Prostate gland (tissue), 2 donors: Measurements from ENCODE around the gene PRUNE1. TPM values are rescaled to one million over a fixed set of nuclear protein-coding genes. Genes with fewer than 3 reads are reported as not detected.

Experiments
- DNase-seq: peaks from one replicate; pipeline ENCODE4 v3.0.0-alpha.2; 2019; ENCODE audit warnings: low spot score
- H3K27ac ChIP-seq, 2 donors: fragments of 200-600 bp; sonication (generic); 2 replicates each; pipeline ENCODE4 v1.5.1; 2017 to 2019
- H3K27me3 ChIP-seq: fragments of 200-600 bp; sonication (generic); replicated peaks from 2 replicates; pipeline ENCODE4 v1.5.1; 2019; ENCODE audit not compliant: insufficient read depth
- H3K36me3 ChIP-seq, 2 donors: fragments of 200-600 bp; sonication (generic); 1 replicate in 1 of 2; 2 replicates in 1 of 2; pipeline versions ENCODE4 v1.5.1 to v1.8.1; 2017 to 2019
- H3K4me1 ChIP-seq: fragments of 200-600 bp; sonication (generic); replicated peaks from 2 replicates; pipeline ENCODE4 v1.5.1; 2019
- H3K4me3 ChIP-seq, 2 donors: fragments of 200-600 bp; sonication (generic); 2 replicates each; pipeline ENCODE4 v1.5.1; 2017 to 2019
- H3K9me3 ChIP-seq: fragments of 200-600 bp; sonication (generic); 2 replicates; pipeline ENCODE4 v1.5.1; 2017
- POLR2A ChIP-seq: fragments of 450-650 bp; IDR thresholded peaks from one replicate; pipeline ENCODE4 v1.6.1; 2016; ENCODE audit warnings: antibody characterized with exemption, mild to moderate bottlenecking
- POLR2AphosphoS5 ChIP-seq: sonication (generic); formaldehyde crosslinking; IDR thresholded peaks from one replicate; pipeline ENCODE4 v1.6.1; 2017; ENCODE audit warnings: antibody characterized with exemption
- WGBS: methylation state at CpG from one replicate; pipeline ENCODE4 v1.1.5; 2018; 5-methylcytosine and 5-hydroxymethylcytosine counted together
- intact Hi-C: fragments of 100-400 bp; cut with DNase I; formaldehyde crosslinking; loops from one replicate; pipeline ENCODE4 v1.14.2; 2022
- total RNA-seq, 2 donors: library from RNA; depleted of rRNA; stranded (reverse); fragments of >200 nt; gene quantifications; one replicate each; pipeline ENCODE4 v1.1.0, GENCODE V29; 2016
- TF ChIP-seq, protein P1 (sequence below), 4 experiments: fragments of 200-600 bp in 2 of 4; fragments of 450-650 bp in 2 of 4; sonication (generic) in 2 of 4; IDR thresholded peaks; 1 replicate in 3 of 4; 2 replicates in 1 of 4; pipeline ENCODE4 v1.5.1; 2016 to 2019; ENCODE audit warnings: antibody characterized with exemption in 4 of 4, mild to moderate bottlenecking in 2 of 4, moderate library complexity in 2 of 4

The PRUNE1 gene
- total RNA-seq, 2 donors from 2014 or later, result 29.2 to 37.5 TPM

- TF ChIP-seq, protein P1, sequence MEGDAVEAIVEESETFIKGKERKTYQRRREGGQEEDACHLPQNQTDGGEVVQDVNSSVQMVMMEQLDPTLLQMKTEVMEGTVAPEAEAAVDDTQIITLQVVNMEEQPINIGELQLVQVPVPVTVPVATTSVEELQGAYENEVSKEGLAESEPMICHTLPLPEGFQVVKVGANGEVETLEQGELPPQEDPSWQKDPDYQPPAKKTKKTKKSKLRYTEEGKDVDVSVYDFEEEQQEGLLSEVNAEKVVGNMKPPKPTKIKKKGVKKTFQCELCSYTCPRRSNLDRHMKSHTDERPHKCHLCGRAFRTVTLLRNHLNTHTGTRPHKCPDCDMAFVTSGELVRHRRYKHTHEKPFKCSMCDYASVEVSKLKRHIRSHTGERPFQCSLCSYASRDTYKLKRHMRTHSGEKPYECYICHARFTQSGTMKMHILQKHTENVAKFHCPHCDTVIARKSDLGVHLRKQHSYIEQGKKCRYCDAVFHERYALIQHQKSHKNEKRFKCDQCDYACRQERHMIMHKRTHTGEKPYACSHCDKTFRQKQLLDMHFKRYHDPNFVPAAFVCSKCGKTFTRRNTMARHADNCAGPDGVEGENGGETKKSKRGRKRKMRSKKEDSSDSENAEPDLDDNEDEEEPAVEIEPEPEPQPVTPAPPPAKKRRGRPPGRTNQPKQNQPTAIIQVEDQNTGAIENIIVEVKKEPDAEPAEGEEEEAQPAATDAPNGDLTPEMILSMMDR (IDR thresholded peaks at IDR 0.05), result no peak
- TF ChIP-seq POLR2AphosphoS5 (no peak), POLR2A (no peak)
These were observed 38.6 kb upstream of the PRUNE1 start for GRCh38 chr1:150969626-150970025.

GRCh38 chr1:150970808-150971582 is 37.3 kb upstream of the PRUNE1 start:
- Histone ChIP-seq H3K36me3 (peaks cover 13 to 24% of the 10 kb centered on the region in 2 donors), H3K4me1 (peaks cover 25% of the 10 kb centered on the region), H3K27ac (peak overlapping the region; percentile 93 to 94), H3K9me3 (no peaks in the 10 kb centered on the region), H3K27me3 (no peaks in the 10 kb centered on the region), H3K4me3 (peak overlapping the region in 1 of 2 donors; percentile 12)
- 39% methylated on average over 11 of the region's 11 CpGs for WGBS
- TF ChIP-seq, protein P1 (IDR thresholded peaks at IDR 0.05), result no peak
- TF ChIP-seq POLR2A (no peak), POLR2AphosphoS5 (no peak)
- DNase-seq, result peak; percentile 18
- intact Hi-C loops, result loop anchor here (5.0 to 10.0 kb wide), 3 partner anchors 44 to 506 kb away; partner anchors contain the start of genes ARNT and SETDB1

More at GRCh38 chr1:150969626-150970025, 38.6 kb upstream of the PRUNE1 start:
- Histone ChIP-seq H3K27ac (no peak overlapping the region), H3K4me3 (no peak overlapping the region), H3K27me3 (no peaks in the 10 kb centered on the region), H3K4me1 (peaks cover 25% of the 10 kb centered on the region), H3K36me3 (peaks cover 18 to 30% of the 10 kb centered on the region in 2 donors), H3K9me3 (no peaks in the 10 kb centered on the region)
- intact Hi-C loops, result loop anchor here (5.0 to 10.0 kb wide), 3 partner anchors 42 to 505 kb away; partner anchors contain the start of genes ARNT and SETDB1
- DNase-seq, result no peak
- 79% methylated on average over 3 of the region's 3 CpGs for WGBS

- peaks cover 25% of the 10 kb centered on the region for H3K4me1 ChIP-seq
- H3K27me3 ChIP-seq, result no peaks in the 10 kb centered on the region
- no peak for DNase-seq
- peak overlapping the region in 1 of 2 donors; percentile 12 for H3K4me3 ChIP-seq
- peak overlapping the region; percentile 93 to 94 for H3K27ac ChIP-seq
- whole genome bisulfite sequencing, result 61% methylated on average over 6 of the region's 6 CpGs
- intact Hi-C loops, result loop anchor here (5.0 to 10.0 kb wide), 3 partner anchors 44 to 507 kb away; partner anchors contain the start of genes ARNT and SETDB1
- peaks cover 5 to 16% of the 10 kb centered on the region in 2 donors for H3K36me3 ChIP-seq
- TF ChIP-seq POLR2A (no peak), POLR2AphosphoS5 (no peak)
- TF ChIP-seq, protein P1 (IDR thresholded peaks at IDR 0.05), result no peak
- H3K9me3 ChIP-seq, result no peaks in the 10 kb centered on the region
These were observed 36.4 kb upstream of the PRUNE1 start for GRCh38 chr1:150971583-150972416.

DNA sequence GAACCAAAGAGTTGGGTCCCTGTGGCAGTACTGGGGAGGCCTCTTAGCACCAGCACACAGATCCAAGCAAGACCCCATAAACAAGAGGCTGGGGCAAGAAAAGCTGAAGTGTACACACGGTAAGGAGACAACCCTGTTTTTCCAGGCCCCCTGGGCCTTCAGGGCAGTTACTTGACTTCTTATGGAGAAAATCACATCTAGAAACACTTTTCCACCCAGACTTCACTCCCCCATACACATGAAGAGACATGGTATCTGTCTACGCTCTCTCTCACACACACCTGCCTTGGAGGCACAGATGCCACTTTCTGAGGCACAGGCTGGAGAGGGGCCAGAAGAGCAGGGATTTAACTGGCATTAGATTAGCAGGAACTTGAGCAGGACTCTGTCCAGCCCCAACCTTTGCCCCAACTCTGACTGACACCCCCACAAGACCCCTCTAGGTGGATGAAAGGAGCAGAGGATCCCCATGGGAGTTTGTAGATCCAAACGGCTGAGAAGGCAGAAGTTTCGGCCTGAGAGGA is 35.8 kb upstream of the PRUNE1 start:
- Histone ChIP-seq H3K27me3 (no peaks in the 10 kb centered on the region), H3K27ac (peak overlapping the region; percentile 93 to 94), H3K36me3 (peaks cover 0 to 10% of the 10 kb centered on the region in 2 donors), H3K9me3 (no peaks in the 10 kb centered on the region), H3K4me1 (peaks cover 25% of the 10 kb centered on the region), H3K4me3 (peak overlapping the region in 1 of 2 donors; percentile 83)
- intact Hi-C loops, result loop anchor here (5.0 to 10.0 kb wide), 3 partner anchors 45 to 508 kb away; partner anchors contain the start of genes ARNT and SETDB1
- DNase-seq, result peak; percentile 24
- TF ChIP-seq, protein P1 (IDR thresholded peaks at IDR 0.05), result no peak
- TF ChIP-seq POLR2A (no peak), POLR2AphosphoS5 (no peak)
- WGBS, result 54% methylated on average over 4 of the region's 4 CpGs
